GM12878 (cell line): ENCODE data around the gene UNC5B. TPM values are rescaled to one million over a fixed set of nuclear protein-coding genes. Genes with fewer than 3 reads are reported as not detected.

Experiments used
- ATAC-seq: fragments of 200-7000 bp; cut with Tn5 transposase; 3 replicates; pipeline ENCODE4 v1.9.1; 2020; ENCODE audit warnings: mild to moderate bottlenecking, moderate library complexity
- BruUV-seq: library from RNA; stranded (reverse); fragments of 400-500 nt; replicated peaks from 2 replicates; lab custom pipeline; 2021; lab: Mats Ljungman, UMichigan
- CTCF ChIA-PET: fragments of 300-600 bp; sonication (Branson Sonifier 250); formaldehyde crosslinking; extraction: SDS; loops from one replicate; lab custom pipeline; 2021; ENCODE audit warnings: inconsistent platforms; lab: Yijun Ruan, JAX
- POLR2A ChIA-PET: fragments of 350-600 bp; formaldehyde crosslinking; extraction: SDS; loops from one replicate; lab custom pipeline; 2021; ENCODE audit warnings: inconsistent platforms; lab: Charles Lee
- RAD21 ChIA-PET: fragments of 300-600 bp; sonication (Branson Sonifier 250); formaldehyde crosslinking; loops from one replicate; lab custom pipeline; 2023; ENCODE audit warnings: antibody characterized with exemption; ENCODE audit not compliant: unreplicated experiment; lab: Charles Lee
- SMC1A ChIA-PET: fragments of 300-600 bp; sonication (Branson Sonifier 250); formaldehyde crosslinking; loops from one replicate; lab custom pipeline; 2023; ENCODE audit not compliant: unreplicated experiment, uncharacterized antibody; lab: Charles Lee
- DNase-seq: peaks from one replicate; pipeline ENCODE4 v3.0.0-alpha.2; 2011; ENCODE audit warnings: low read depth, low spot score
- FAIRE-seq: peaks from 3 replicates; lab custom pipeline; 2011; peaks lifted over from hg19 to GRCh38; lab: Jason Lieb, UNC
- H2AFZ ChIP-seq: 2 replicates; pipeline ENCODE4 v1.6.0; 2011; ENCODE audit warnings: low read depth, low read length, control low read depth; ENCODE audit not compliant: control insufficient read depth
- H3K27ac ChIP-seq: 2 replicates; pipeline ENCODE4 v1.5.1; 2011; ENCODE audit warnings: control low read depth; ENCODE audit not compliant: control insufficient read depth, insufficient read depth
- H3K27me3 ChIP-seq, 2 experiments: replicated peaks in 1 of 2; 2 replicates each; pipeline versions ENCODE4 v1.6.0 to v1.6.1; 2011; ENCODE audit warnings: low read length in 1 of 2; ENCODE audit not compliant: control insufficient read depth in 2 of 2, insufficient read depth in 2 of 2
- H3K36me3 ChIP-seq, 2 experiments: 2 replicates each; pipeline ENCODE4 v1.5.1; 2011; ENCODE audit warnings: low read length in 1 of 2; ENCODE audit not compliant: control insufficient read depth in 2 of 2, insufficient read depth in 2 of 2
- H3K4me1 ChIP-seq: 2 replicates; pipeline ENCODE4 v1.6.1; 2011; ENCODE audit warnings: mild to moderate bottlenecking, low read length, moderate library complexity, mixed read lengths; ENCODE audit not compliant: control insufficient read depth, insufficient read depth
- H3K4me2 ChIP-seq: 2 replicates; pipeline ENCODE4 v1.6.0; 2011; ENCODE audit warnings: control low read depth; ENCODE audit not compliant: control insufficient read depth, insufficient read depth
- H3K4me3 ChIP-seq: fragments of 200-600 bp; sonication (generic); 2 replicates; pipeline ENCODE4 v1.5.1; 2016
- H3K79me2 ChIP-seq: 2 replicates; pipeline ENCODE4 v1.6.0; 2011; ENCODE audit warnings: low read length; ENCODE audit not compliant: control insufficient read depth, insufficient read depth
- H3K9ac ChIP-seq: 2 replicates; pipeline ENCODE4 v1.8.0; 2011; ENCODE audit warnings: low read length, control low read depth, mixed read lengths; ENCODE audit not compliant: control insufficient read depth, insufficient read depth
- H3K9me3 ChIP-seq: replicated peaks from 3 replicates; pipeline ENCODE4 v1.5.1; 2011; ENCODE audit warnings: mild to moderate bottlenecking, low read length; ENCODE audit not compliant: control insufficient read depth, insufficient read depth
- H4K20me1 ChIP-seq: 2 replicates; pipeline ENCODE4 v1.6.0; 2011; ENCODE audit not compliant: control insufficient read depth, insufficient read depth
- ASH2L ChIP-seq: fragments of 300-600, 200-600 bp; sonication (generic); IDR thresholded peaks from 2 replicates; pipeline ENCODE4 v1.6.1; 2017; ENCODE audit warnings: low read depth, mild to moderate bottlenecking, borderline replicate concordance
- KAT2A ChIP-seq: conservative IDR thresholded peaks from 2 replicates; pipeline ENCODE4 v1.6.1; 2011; ENCODE audit warnings: low read depth, low read length; ENCODE audit not compliant: control insufficient read depth
- NFYA ChIP-seq: IDR thresholded peaks from 2 replicates; pipeline ENCODE4 v1.6.1; 2011; ENCODE audit warnings: low read depth, mild to moderate bottlenecking, low read length, improper control_type of control experiment, borderline replicate concordance
- TCF12 ChIP-seq: IDR thresholded peaks from 2 replicates; pipeline ENCODE4 v1.6.1; 2011; ENCODE audit warnings: low read depth, mild to moderate bottlenecking, low read length
- ZBED1 ChIP-seq: IDR thresholded peaks from 2 replicates; pipeline ENCODE4 v1.6.1; 2016; ENCODE audit warnings: borderline replicate concordance
- ZNF384 ChIP-seq: IDR thresholded peaks from 2 replicates; pipeline ENCODE4 v1.6.1; 2012; ENCODE audit warnings: low read depth, mild to moderate bottlenecking, low read length, improper control_type of control experiment, borderline replicate concordance
- WGBS: methylation state at CpG from one replicate; pipeline ENCODE4 v1.1.6; 2016; ENCODE audit warnings: low lambda C conversion rate; ENCODE audit not compliant: insufficient replicate concordance, insufficient coverage; ENCODE audit errors: missing lambda C conversion rate; 5-methylcytosine and 5-hydroxymethylcytosine counted together
- in situ Hi-C: fragments of 300-500 bp; cut with MboI; formaldehyde crosslinking; loops from 9 replicates; pipeline ENCODE4 v1.14.3; 2018; ENCODE audit warnings: mixed read lengths
- intact Hi-C: fragments of 100-400 bp; cut with micrococcal nuclease; formaldehyde crosslinking; loops from one replicate; pipeline ENCODE4 v1.14.2; 2022; ENCODE audit not compliant: unreplicated experiment
- polyA plus RNA-seq, 11 experiments: library from polyadenylated mRNA; depleted of rRNA in 4 of 11; unstranded in 6 of 11; stranded (reverse) in 5 of 11; fragments of >200 nt; fragmentation: Nextera tagmentation in 4 of 11; fragmentation: Illumina TruSeq in 1 of 11; extraction: Ambion mirVana in 4 of 11; extraction: Trizol in 1 of 11; gene quantifications; 1 replicate in 1 of 11; 2 replicates in 10 of 11; pipeline versions ENCODE4 v1.2.1 to v1.2.3, GENCODE V29; 2011 to 2016; ENCODE audit warnings: inconsistent platforms in 2 of 11, missing spikeins in 2 of 11, low read depth in 1 of 11
- total RNA-seq, 4 experiments: library from RNA; depleted of rRNA in 3 of 4; stranded (reverse); fragments of >200 nt in 3 of 4; fragmentation: Illumina TruSeq in 1 of 4; extraction: Trizol in 1 of 4; gene quantifications; 2 replicates each; pipeline versions ENCODE4 v1.2.1 to v1.2.3, GENCODE V29; 2013 to 2021
- TF ChIP-seq, protein P1 (sequence below): IDR thresholded peaks from 2 replicates; pipeline ENCODE4 v1.6.1; 2012; ENCODE audit warnings: low read depth, low read length, improper control_type of control experiment
- TF ChIP-seq, protein P2 (sequence below), 3 experiments: IDR thresholded peaks in 2 of 3; conservative IDR thresholded peaks in 1 of 3; 2 replicates each; pipeline ENCODE4 v1.5.1; 2011; ENCODE audit warnings: low read depth in 3 of 3, low read length in 3 of 3, mild to moderate bottlenecking in 3 of 3, control low read depth in 2 of 3, moderate library complexity in 2 of 3, inconsistent platforms in 1 of 3, mixed read lengths in 1 of 3; ENCODE audit not compliant: control insufficient read depth in 2 of 3, insufficient read depth in 1 of 3; ENCODE audit errors: extremely low read depth in 1 of 3
- TF ChIP-seq, protein P3 (sequence below): IDR thresholded peaks from 2 replicates; pipeline ENCODE4 v1.6.1; 2011; ENCODE audit warnings: low read depth, mild to moderate bottlenecking, low read length, moderate library complexity, borderline replicate concordance; ENCODE audit errors: extremely low read depth

The UNC5B gene
- total and polyA plus RNA-seq, 10 of the 15 experiments (the other 5 are each of a cell fraction or from before 2014, with no cell fraction given): 0.03 to 0.08 TPM; not detected in 8

DNA sequence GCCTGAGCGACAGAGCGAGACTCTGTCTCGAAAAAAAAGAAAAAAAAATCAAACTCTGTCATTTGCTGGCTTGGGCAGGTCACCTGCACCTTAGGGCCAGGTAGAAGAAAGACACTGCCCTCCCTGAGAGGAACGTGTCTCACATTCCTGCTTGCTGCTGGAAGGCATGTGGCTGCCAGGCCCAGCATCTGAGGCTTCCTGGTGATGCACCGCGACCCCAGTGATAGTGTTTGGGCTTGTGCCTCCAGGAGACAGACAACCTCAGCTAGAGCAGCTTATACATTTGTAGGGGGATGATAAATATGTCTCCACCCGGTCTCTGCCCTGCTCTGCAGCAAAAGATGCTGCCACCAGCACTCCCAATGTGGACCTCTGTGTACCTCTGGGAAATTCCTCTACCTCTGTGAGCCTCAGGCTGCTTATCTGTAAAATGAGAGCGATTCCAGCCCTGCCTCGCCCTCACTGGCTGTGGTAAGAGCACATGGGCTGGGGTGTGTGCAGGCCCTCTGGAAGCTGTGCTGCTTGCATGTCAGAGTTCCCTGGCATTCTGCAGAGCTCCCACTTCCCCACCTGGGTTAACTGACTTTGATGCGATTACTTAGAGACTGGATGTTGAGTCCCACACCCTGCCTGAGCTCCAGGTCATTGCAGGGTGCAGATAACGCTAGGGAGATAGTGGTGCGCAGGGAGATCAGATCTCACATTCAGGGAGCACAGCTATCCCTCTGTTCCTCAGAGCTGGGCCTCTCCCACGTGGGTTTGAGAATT, 126.5 kb downstream of the UNC5B start:
- TF ChIP-seq NFYA: no peak
- no peak for TF ChIP-seq TCF12
- no peak for TF ChIP-seq ZBED1
- no peak for TF ChIP-seq ZNF384
- TF ChIP-seq, protein P1, sequence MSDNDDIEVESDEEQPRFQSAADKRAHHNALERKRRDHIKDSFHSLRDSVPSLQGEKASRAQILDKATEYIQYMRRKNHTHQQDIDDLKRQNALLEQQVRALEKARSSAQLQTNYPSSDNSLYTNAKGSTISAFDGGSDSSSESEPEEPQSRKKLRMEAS: no peak
- TF ChIP-seq ASH2L: no peak
- TF ChIP-seq, protein P2, sequence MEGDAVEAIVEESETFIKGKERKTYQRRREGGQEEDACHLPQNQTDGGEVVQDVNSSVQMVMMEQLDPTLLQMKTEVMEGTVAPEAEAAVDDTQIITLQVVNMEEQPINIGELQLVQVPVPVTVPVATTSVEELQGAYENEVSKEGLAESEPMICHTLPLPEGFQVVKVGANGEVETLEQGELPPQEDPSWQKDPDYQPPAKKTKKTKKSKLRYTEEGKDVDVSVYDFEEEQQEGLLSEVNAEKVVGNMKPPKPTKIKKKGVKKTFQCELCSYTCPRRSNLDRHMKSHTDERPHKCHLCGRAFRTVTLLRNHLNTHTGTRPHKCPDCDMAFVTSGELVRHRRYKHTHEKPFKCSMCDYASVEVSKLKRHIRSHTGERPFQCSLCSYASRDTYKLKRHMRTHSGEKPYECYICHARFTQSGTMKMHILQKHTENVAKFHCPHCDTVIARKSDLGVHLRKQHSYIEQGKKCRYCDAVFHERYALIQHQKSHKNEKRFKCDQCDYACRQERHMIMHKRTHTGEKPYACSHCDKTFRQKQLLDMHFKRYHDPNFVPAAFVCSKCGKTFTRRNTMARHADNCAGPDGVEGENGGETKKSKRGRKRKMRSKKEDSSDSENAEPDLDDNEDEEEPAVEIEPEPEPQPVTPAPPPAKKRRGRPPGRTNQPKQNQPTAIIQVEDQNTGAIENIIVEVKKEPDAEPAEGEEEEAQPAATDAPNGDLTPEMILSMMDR (IDR thresholded peaks at IDR 0.05 in 2 of 3, conservative IDR thresholded peaks at IDR 0.05 in 1 of 3; ENCODE audit: control insufficient read depth in 2 of 3, extremely low read depth in 1 of 3, insufficient read depth in 1 of 3, low read depth in 3 of 3, low read length in 3 of 3): no peak
- TF ChIP-seq KAT2A: no peak
- TF ChIP-seq, protein P3, sequence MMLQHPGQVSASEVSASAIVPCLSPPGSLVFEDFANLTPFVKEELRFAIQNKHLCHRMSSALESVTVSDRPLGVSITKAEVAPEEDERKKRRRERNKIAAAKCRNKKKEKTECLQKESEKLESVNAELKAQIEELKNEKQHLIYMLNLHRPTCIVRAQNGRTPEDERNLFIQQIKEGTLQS: no peak
- BruUV-seq: no TSS peak
- RAD21 ChIA-PET: no interaction called here
- no peak for FAIRE-seq
- SMC1A ChIA-PET: no interaction called here
- H3K4me1 ChIP-seq: no peaks in the 10 kb centered on the region
- in situ Hi-C loops (no loop called here), intact Hi-C loops (no loop called here)
- 53% methylated on average over 13 of the region's 13 CpGs for WGBS
- H3K36me3 ChIP-seq: no peaks in the 10 kb centered on the region
- H3K4me3 ChIP-seq: no peak overlapping the region
- no peaks in the 10 kb centered on the region for H3K27me3 ChIP-seq
- no peak overlapping the region for H3K9ac ChIP-seq
- H3K9me3 ChIP-seq: no peaks in the 10 kb centered on the region
- no peak for ATAC-seq
- H2AFZ ChIP-seq: no peak overlapping the region
- POLR2A ChIA-PET: no interaction called here
- no peaks in the 10 kb centered on the region for H3K79me2 ChIP-seq
- CTCF ChIA-PET: interaction anchor here (0.9 to 1.6 kb wide), 3 partner anchors 16 to 39 kb away, joined by 3 read pairs; no protein-coding TSS in a partner anchor
- H3K27ac ChIP-seq: no peak overlapping the region
- DNase-seq: no peak
- H4K20me1 ChIP-seq: no peaks in the 10 kb centered on the region
- H3K4me2 ChIP-seq: no peak overlapping the region
